ENCODE data around the gene RLN3. TPM values are rescaled to one million over a fixed set of nuclear protein-coding genes. Genes with fewer than 3 reads are reported as not detected.

RLN3 gene
- total and polyA plus RNA-seq, 10 of the 15 experiments (the other 5 are each of a cell fraction or from before 2014, with no cell fraction given), result not detected

- TF ChIP-seq SREBF2 (IDR thresholded peaks at IDR 0.05; ENCODE audit: low read length) (no peak), NFXL1 (IDR thresholded peaks at IDR 0.05; ENCODE audit: borderline replicate concordance) (no peak), EED (IDR thresholded peaks at IDR 0.05; ENCODE audit: low read depth) (peak; percentile 95), ZBTB11 (CRISPR knock-in tag; IDR thresholded peaks at IDR 0.05) (no peak), BRCA1 (IDR thresholded peaks at IDR 0.05; ENCODE audit: low read depth, low read length) (no peak), E2F8 (IDR thresholded peaks at IDR 0.05; ENCODE audit: low read depth, partially characterized antibody) (no peak), TCF12 (IDR thresholded peaks at IDR 0.05; ENCODE audit: low read depth, low read length) (peak; percentile 73; the same call in 1 of the 2 replicates), GATAD2B (conservative IDR thresholded peaks at IDR 0.05; ENCODE audit: low read depth) (0 out of 2 replicates have a peak, but pooled peaks have one; percentile 11), KLF5 (IDR thresholded peaks at IDR 0.05; ENCODE audit: partially characterized antibody) (no peak), CBFB (IDR thresholded peaks at IDR 0.05; ENCODE audit: low read depth) (no peak; the same call in 1 of the 2 replicates), SRF (IDR thresholded peaks at IDR 0.05; ENCODE audit: low read depth in 2 of 2, low read length in 2 of 2) (no peak), BMI1 (IDR thresholded peaks at IDR 0.05; ENCODE audit: borderline replicate concordance) (no peak), POLR2A (IDR thresholded peaks at IDR 0.05; ENCODE audit: low read depth, low read length) (peak; percentile 86), E2F4 (IDR thresholded peaks at IDR 0.05; ENCODE audit: low read depth, low read length) (no peak), RUNX3 (IDR thresholded peaks at IDR 0.05; ENCODE audit: low read length) (peak; percentile 86), CEBPB (IDR thresholded peaks at IDR 0.05; ENCODE audit: borderline replicate concordance in 1 of 2, low read depth in 2 of 2, low read length in 2 of 2) (no peak), SMAD5 (IDR thresholded peaks at IDR 0.05; ENCODE audit: low read depth) (peak; percentile 73; the same call in 1 of the 2 replicates), ELK1 (IDR thresholded peaks at IDR 0.05; ENCODE audit: low read depth, low read length) (peak; percentile 52; the same call in 1 of the 2 replicates), RELB (IDR thresholded peaks at IDR 0.05; ENCODE audit: low read depth) (no peak), JUND (IDR thresholded peaks at IDR 0.05; ENCODE audit: low read depth, low read length) (peak; percentile 33; the same call in 1 of the 2 replicates), POLR2AphosphoS2 (IDR thresholded peaks at IDR 0.05; ENCODE audit: low read depth, low read length) (peak; percentile 66; the same call in 1 of the 2 replicates)
Measured at GRCh38 chr19:13986348-13986904, 41.5 kb upstream of the RLN3 start (continued).
